IPS-15b (cell line): ENCODE results near the gene EXTL1.

ENCODE experiments used
- H3K27me3 ChIP-seq: one replicate; pipeline ENCODE4 v1.6.1; 2013; ENCODE audit warnings: low read length; ENCODE audit not compliant: control insufficient read depth, insufficient read depth
- H3K36me3 ChIP-seq: one replicate; pipeline ENCODE4 v1.6.1; 2013; ENCODE audit warnings: low read length; ENCODE audit not compliant: control insufficient read depth, insufficient read depth
- H3K4me1 ChIP-seq: one replicate; pipeline ENCODE4 v1.6.1; 2013; ENCODE audit warnings: mild to moderate bottlenecking, low read length; ENCODE audit not compliant: control insufficient read depth, insufficient read depth
- H3K4me3 ChIP-seq: one replicate; pipeline ENCODE4 v1.5.1; 2013; ENCODE audit warnings: low read depth, low read length
- H3K9ac ChIP-seq: one replicate; pipeline ENCODE4 v1.6.1; 2013; ENCODE audit warnings: low read depth, mild to moderate bottlenecking, low read length
- H3K9me3 ChIP-seq: one replicate; pipeline ENCODE4 v1.6.1; 2013; ENCODE audit warnings: mild to moderate bottlenecking, low read length; ENCODE audit not compliant: control insufficient read depth, insufficient read depth

The EXTL1 gene

GRCh38 chr1:26038477-26038876 lies 16.9 kb downstream of the EXTL1 start:
- peaks cover 3% of the 10 kb centered on the region for H3K4me1 ChIP-seq
- no peaks in the 10 kb centered on the region for H3K9me3 ChIP-seq
- H3K9ac ChIP-seq, result no peak overlapping the region
- peaks cover 47% of the 10 kb centered on the region for H3K27me3 ChIP-seq
- no peaks in the 10 kb centered on the region for H3K36me3 ChIP-seq
- H3K4me3 ChIP-seq, result no peak overlapping the region

- H3K4me3 ChIP-seq, result no peak overlapping the region
- no peak overlapping the region for H3K9ac ChIP-seq
- H3K9me3 ChIP-seq, result no peaks in the 10 kb centered on the region
- peaks cover 3% of the 10 kb centered on the region for H3K4me1 ChIP-seq
- no peaks in the 10 kb centered on the region for H3K36me3 ChIP-seq
- peaks cover 47% of the 10 kb centered on the region for H3K27me3 ChIP-seq
These were observed 17.3 kb downstream of the EXTL1 start for GRCh38 chr1:26038904-26039303.

- Histone ChIP-seq H3K9ac (no peak overlapping the region), H3K4me1 (no peaks in the 10 kb centered on the region), H3K36me3 (no peaks in the 10 kb centered on the region), H3K4me3 (no peak overlapping the region), H3K27me3 (peaks cover 58% of the 10 kb centered on the region), H3K9me3 (no peaks in the 10 kb centered on the region)
These were observed 19.8 kb downstream of the EXTL1 start for GRCh38 chr1:26041401-26041800.

GRCh38 chr1:26041978-26042377 lies 20.4 kb downstream of the EXTL1 start:
- Histone ChIP-seq H3K9me3 (no peaks in the 10 kb centered on the region), H3K4me1 (no peaks in the 10 kb centered on the region), H3K9ac (no peak overlapping the region), H3K27me3 (peaks cover 58% of the 10 kb centered on the region), H3K4me3 (no peak overlapping the region), H3K36me3 (no peaks in the 10 kb centered on the region)

- H3K36me3 ChIP-seq, result no peaks in the 10 kb centered on the region
- no peak overlapping the region for H3K9ac ChIP-seq
- H3K27me3 ChIP-seq, result peaks cover 69% of the 10 kb centered on the region
- H3K4me1 ChIP-seq, result no peaks in the 10 kb centered on the region
- no peak overlapping the region for H3K4me3 ChIP-seq
- no peaks in the 10 kb centered on the region for H3K9me3 ChIP-seq
These were observed 22.2 kb downstream of the EXTL1 start for GRCh38 chr1:26043765-26044164.

GRCh38 chr1:26044414-26044813 lies 22.8 kb downstream of the EXTL1 start:
- no peaks in the 10 kb centered on the region for H3K36me3 ChIP-seq
- H3K4me3 ChIP-seq, result no peak overlapping the region
- no peaks in the 10 kb centered on the region for H3K4me1 ChIP-seq
- no peak overlapping the region for H3K9ac ChIP-seq
- H3K9me3 ChIP-seq, result no peaks in the 10 kb centered on the region
- H3K27me3 ChIP-seq, result peaks cover 75% of the 10 kb centered on the region

- Histone ChIP-seq H3K4me1 (no peaks in the 10 kb centered on the region), H3K27me3 (peaks cover 82% of the 10 kb centered on the region), H3K4me3 (peak overlapping the region; percentile 56), H3K36me3 (no peaks in the 10 kb centered on the region), H3K9me3 (no peaks in the 10 kb centered on the region), H3K9ac (no peak overlapping the region)
These were observed 23.6 kb downstream of the EXTL1 start for GRCh38 chr1:26044971-26045721.

- H3K4me3 ChIP-seq, result peak within 1 kb of the TSS; percentile 56
- H3K9me3 ChIP-seq, result no peaks in the 10 kb centered on the region
- no peak within 1 kb of the TSS for H3K9ac ChIP-seq
- H3K36me3 ChIP-seq, result no peaks in the 10 kb centered on the region
- H3K4me1 ChIP-seq, result no peaks in the 10 kb centered on the region
- peaks cover 83% of the 10 kb centered on the region for H3K27me3 ChIP-seq
These were observed 24.2 kb downstream of the EXTL1 start, which contains the start of gene SLC30A2 for GRCh38 chr1:26045722-26046245. TSS of gene SLC30A2 (minus strand) at chr1:26046118. CDS start at chr1:26045896, 222 bp downstream.

GRCh38 chr1:26046246-26047095 lies 24.9 kb downstream of the EXTL1 start:
- H3K27me3 ChIP-seq, result peaks cover 87% of the 10 kb centered on the region
- H3K4me3 ChIP-seq, result peak overlapping the region; percentile 56
- H3K9ac ChIP-seq, result no peak overlapping the region
- H3K9me3 ChIP-seq, result no peaks in the 10 kb centered on the region
- no peaks in the 10 kb centered on the region for H3K36me3 ChIP-seq
- no peaks in the 10 kb centered on the region for H3K4me1 ChIP-seq

- H3K4me1 ChIP-seq, result no peaks in the 10 kb centered on the region
- no peaks in the 10 kb centered on the region for H3K36me3 ChIP-seq
- peaks cover 79% of the 10 kb centered on the region for H3K27me3 ChIP-seq
- H3K4me3 ChIP-seq, result peak overlapping the region; percentile 56
- H3K9me3 ChIP-seq, result no peaks in the 10 kb centered on the region
- no peak overlapping the region for H3K9ac ChIP-seq
These were observed 25.8 kb downstream of the EXTL1 start for GRCh38 chr1:26047278-26047874.

GRCh38 chr1:26049531-26050247 lies 28.1 kb downstream of the EXTL1 start:
- no peaks in the 10 kb centered on the region for H3K9me3 ChIP-seq
- H3K9ac ChIP-seq, result no peak overlapping the region
- H3K27me3 ChIP-seq, result peaks cover 62% of the 10 kb centered on the region
- no peaks in the 10 kb centered on the region for H3K36me3 ChIP-seq
- no peak overlapping the region for H3K4me3 ChIP-seq
- peaks cover 3% of the 10 kb centered on the region for H3K4me1 ChIP-seq
